ENCODE data around the gene ALS2. TPM values are rescaled to one million over a fixed set of nuclear protein-coding genes. Genes with fewer than 3 reads are reported as not detected.

ALS2 gene
- total and polyA plus RNA-seq, 2 donors (not counting 1 experiment from before 2014, with no cell fraction given): 1.4 to 16.7 TPM

DNA sequence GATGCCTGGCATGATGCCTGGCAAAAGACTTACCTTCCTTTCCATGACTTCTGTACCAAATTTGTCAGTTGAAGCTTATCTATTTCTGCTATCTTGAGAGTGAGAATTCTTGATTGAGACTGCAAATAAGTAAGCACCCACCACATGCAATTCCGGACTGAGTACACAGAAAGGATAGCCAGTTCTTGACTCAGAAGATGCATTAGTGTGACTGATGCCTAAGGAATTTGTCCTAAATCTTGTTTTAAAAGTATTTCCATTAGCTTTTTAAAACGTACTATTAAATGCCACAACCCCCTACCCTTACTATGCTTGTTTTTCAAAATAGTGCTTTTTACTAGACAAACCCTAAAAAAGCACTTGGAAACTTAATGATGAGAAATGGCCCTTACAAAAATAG is 82.8 kb downstream of the ALS2 start:
- ATAC-seq (ENCODE audit: low read depth) (no peak), DNase-seq (no peak)
- no peak overlapping the region for H3K27ac ChIP-seq (ENCODE audit: low read length in 2 of 2)
- no peak overlapping the region for H3K4me3 ChIP-seq (ENCODE audit: control extremely low read depth in 1 of 5, extremely low read depth in 1 of 5, insufficient read depth in 1 of 5, low read depth in 2 of 5, low read length in 4 of 5)
- no peak overlapping the region for H2AFZ ChIP-seq (ENCODE audit: insufficient read depth, low read depth, low read length, poor library complexity, severe bottlenecking)
- no peaks in the 10 kb centered on the region for H3K27me3 Mint-ChIP-seq
- no peak for TF ChIP-seq EZH2 (IDR thresholded peaks at IDR 0.05; ENCODE audit: borderline replicate concordance, insufficient read depth, low read depth, low read length, poor library complexity, severe bottlenecking)
- no peak overlapping the region for H3K27ac Mint-ChIP-seq
- H4K20me1 ChIP-seq (ENCODE audit: control insufficient read depth, insufficient read depth, low read length, poor library complexity, severe bottlenecking): no peaks in the 10 kb centered on the region
- no peaks in the 10 kb centered on the region for H3K4me1 Mint-ChIP-seq
- no CpG with 5 or more reads among the region's 2 CpGs for WGBS (ENCODE audit: insufficient coverage)
- CTCF ChIA-PET: no interaction called here
- intact Hi-C loops (cut with micrococcal nuclease): no loop called here
- POLR2A ChIA-PET: no interaction called here
- no peaks in the 10 kb centered on the region for H3K79me2 ChIP-seq (ENCODE audit: control insufficient read depth, insufficient read depth, low read length)
- H3K27me3 ChIP-seq (replicated peaks in 1 of 4; ENCODE audit: control extremely low read depth in 1 of 4, control insufficient read depth in 3 of 4, insufficient read depth in 4 of 4, low read length in 3 of 4): no peaks in the 10 kb centered on the region
- no peaks in the 10 kb centered on the region for H3K4me1 ChIP-seq (ENCODE audit: control insufficient read depth in 2 of 2, insufficient read depth in 2 of 2, low read length in 2 of 2)
- H3K4me2 ChIP-seq (replicated peaks; ENCODE audit: low read depth, low read length, poor library complexity, severe bottlenecking): no peak overlapping the region
- H3K9ac ChIP-seq (ENCODE audit: low read length): no peak overlapping the region
- H3K36me3 ChIP-seq (replicated peaks in 1 of 2; ENCODE audit: control extremely low read depth in 1 of 2, control insufficient read depth in 1 of 2, extremely low read depth in 1 of 2, insufficient read depth in 2 of 2, low read length in 1 of 2): no peaks in the 10 kb centered on the region
- no peaks in the 10 kb centered on the region for H3K9me3 ChIP-seq (ENCODE audit: control extremely low read depth in 1 of 3, control insufficient read depth in 2 of 3, insufficient read depth in 1 of 3, low read length in 2 of 3)
- H3K9me3 Mint-ChIP-seq (ENCODE audit: insufficient read depth): no peaks in the 10 kb centered on the region
- no peak overlapping the region for H3K4me3 Mint-ChIP-seq

DNA sequence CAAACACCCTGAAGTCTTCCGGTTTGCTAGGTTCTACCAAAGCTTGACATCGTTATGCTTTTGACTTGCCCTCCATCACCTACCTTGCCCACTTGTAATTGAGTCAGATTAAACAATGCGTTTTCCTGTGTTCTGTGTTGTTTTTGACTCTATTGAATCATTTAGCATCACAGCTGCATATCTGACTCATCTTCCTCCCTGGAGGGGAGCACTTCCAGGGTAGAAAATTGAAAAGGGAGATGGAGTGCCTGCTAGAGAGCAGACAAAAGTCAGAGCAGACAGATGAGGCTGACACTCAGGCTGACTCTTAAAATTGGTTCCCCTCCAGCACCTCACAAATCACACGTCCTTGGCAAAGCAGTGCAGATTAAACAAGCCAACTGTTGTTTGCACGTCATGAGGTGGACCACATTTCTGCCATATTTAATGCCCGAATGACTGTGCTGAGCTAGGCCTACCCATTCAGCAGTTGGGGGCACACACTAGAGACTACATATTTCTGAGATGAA is 84.5 kb downstream of the ALS2 start:
- Histone ChIP-seq H3K9me3 (ENCODE audit: control extremely low read depth in 1 of 3, control insufficient read depth in 2 of 3, insufficient read depth in 1 of 3, low read length in 2 of 3) (no peaks in the 10 kb centered on the region), H4K20me1 (ENCODE audit: control insufficient read depth, insufficient read depth, low read length, poor library complexity, severe bottlenecking) (no peaks in the 10 kb centered on the region), H3K4me2 (replicated peaks; ENCODE audit: low read depth, low read length, poor library complexity, severe bottlenecking) (no peak overlapping the region), H3K27me3 (replicated peaks in 1 of 4; ENCODE audit: control extremely low read depth in 1 of 4, control insufficient read depth in 3 of 4, insufficient read depth in 4 of 4, low read length in 3 of 4) (no peaks in the 10 kb centered on the region), H2AFZ (ENCODE audit: insufficient read depth, low read depth, low read length, poor library complexity, severe bottlenecking) (no peak overlapping the region), H3K4me1 (ENCODE audit: control insufficient read depth in 2 of 2, insufficient read depth in 2 of 2, low read length in 2 of 2) (no peaks in the 10 kb centered on the region), H3K36me3 (replicated peaks in 1 of 2; ENCODE audit: control extremely low read depth in 1 of 2, control insufficient read depth in 1 of 2, extremely low read depth in 1 of 2, insufficient read depth in 2 of 2, low read length in 1 of 2) (no peaks in the 10 kb centered on the region), H3K27ac (ENCODE audit: low read length in 2 of 2) (no peak overlapping the region), H3K79me2 (ENCODE audit: control insufficient read depth, insufficient read depth, low read length) (no peaks in the 10 kb centered on the region), H3K9ac (ENCODE audit: low read length) (no peak overlapping the region), H3K4me3 (ENCODE audit: control extremely low read depth in 1 of 5, extremely low read depth in 1 of 5, insufficient read depth in 1 of 5, low read depth in 2 of 5, low read length in 4 of 5) (no peak overlapping the region)
- H3K27ac Mint-ChIP-seq: no peak overlapping the region
- ChIA-PET CTCF (interaction anchor here (0.6 kb wide), 1 partner anchor 119 kb away, joined by 3 read pairs; no protein-coding TSS in a partner anchor), POLR2A (no interaction called here)
- no peaks in the 10 kb centered on the region for H3K4me1 Mint-ChIP-seq
- H3K9me3 Mint-ChIP-seq (ENCODE audit: insufficient read depth): no peaks in the 10 kb centered on the region
- intact Hi-C loops (cut with micrococcal nuclease): no loop called here
- no peak for ATAC-seq (ENCODE audit: low read depth)
- TF ChIP-seq EZH2 (IDR thresholded peaks at IDR 0.05; ENCODE audit: borderline replicate concordance, insufficient read depth, low read depth, low read length, poor library complexity, severe bottlenecking): no peak
- no peak for TF ChIP-seq CTCF (IDR thresholded peaks at IDR 0.05)
- H3K27me3 Mint-ChIP-seq: peaks cover 2% of the 10 kb centered on the region
- WGBS (ENCODE audit: insufficient coverage): 67% methylated on average over 3 of the region's 6 CpGs
- H3K4me3 Mint-ChIP-seq: no peak overlapping the region
- DNase-seq: no peak

All from B cell (primary cell).